GM12892 (cell line): ENCODE measurements around the gene CLIC5. TPM values are rescaled to one million over a fixed set of nuclear protein-coding genes. Genes with fewer than 3 reads are reported as not detected.

Experiments used
- DNase-seq: peaks from one replicate; pipeline ENCODE4 v3.0.0; 2011; ENCODE audit not compliant: insufficient read length
- FAIRE-seq: peaks from 2 replicates; lab custom pipeline; 2011; peaks lifted over from hg19 to GRCh38; lab: Jason Lieb, UNC
- POLR2A ChIP-seq: IDR thresholded peaks from 2 replicates; pipeline ENCODE4 v1.6.1; 2011; ENCODE audit warnings: low read depth, low read length, control low read depth
- POLR2AphosphoS5 ChIP-seq: IDR thresholded peaks from 2 replicates; pipeline ENCODE4 v1.6.1; 2011; ENCODE audit warnings: low read depth, low read length, control low read depth
- TAF1 ChIP-seq: IDR thresholded peaks from 2 replicates; pipeline ENCODE4 v1.6.1; 2011; ENCODE audit warnings: low read depth, mild to moderate bottlenecking, control low read depth, low read length, borderline replicate concordance
- polyA plus RNA-seq: library from polyadenylated mRNA; unstranded; fragments of >200 nt; gene quantifications from one replicate; pipeline ENCODE4 v1.2.1, GENCODE V29; 2012; ENCODE audit warnings: missing spikeins, inconsistent platforms; ENCODE audit not compliant: missing spikeins

CLIC5 gene
- 0.13 TPM for polyA plus RNA-seq

DNA sequence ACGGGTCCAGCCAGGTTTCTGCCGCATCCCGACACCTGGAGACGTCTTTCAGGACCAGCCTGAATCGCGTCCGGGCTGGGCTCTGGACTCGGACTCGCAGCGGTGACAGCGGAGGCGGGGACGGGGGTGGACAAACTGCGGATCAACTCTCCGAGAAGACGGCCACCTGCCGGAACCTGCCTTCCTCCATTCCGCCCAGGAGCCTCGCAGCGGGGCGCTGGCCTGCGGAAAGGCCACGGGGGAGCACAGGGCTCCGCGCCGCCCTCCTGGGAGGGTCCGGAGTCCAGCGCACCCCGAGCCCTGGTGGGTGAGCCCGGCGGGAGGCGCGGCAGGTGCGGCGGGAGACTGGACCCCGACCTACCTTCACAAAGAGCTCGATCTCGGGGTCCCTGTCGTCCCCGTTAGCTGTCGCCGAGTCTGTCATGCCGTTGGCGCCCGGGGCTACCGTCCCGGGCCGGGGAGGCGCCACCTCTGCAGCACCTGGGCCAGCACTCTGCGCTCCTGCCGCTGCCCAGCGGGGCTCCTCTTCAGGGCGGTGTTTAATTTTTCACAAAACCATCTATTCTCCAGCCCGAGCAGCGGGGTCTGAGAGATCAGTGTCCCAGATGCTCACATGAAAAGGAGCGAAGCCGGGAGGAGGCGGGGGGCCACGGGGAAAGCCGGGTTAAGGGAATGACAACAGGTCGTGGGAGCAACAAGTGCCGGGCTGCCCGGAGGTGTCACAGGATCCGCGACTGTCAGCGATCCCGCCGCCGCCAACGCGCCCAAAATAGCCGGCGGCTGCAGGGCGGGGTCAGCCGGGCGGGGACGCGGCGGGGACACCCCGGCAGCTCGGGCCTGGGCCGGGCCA is at the start of gene CLIC5:
Gene CLIC5 (minus strand): TSS at position 742 of the 850 bp plus-strand sequence. CDS start 318 bp downstream, at position 424.
- FAIRE-seq, result no peak
- TF ChIP-seq POLR2AphosphoS5 (no peak), POLR2A (no peak), TAF1 (no peak)
- DNase-seq, result peak; percentile 34

DNA sequence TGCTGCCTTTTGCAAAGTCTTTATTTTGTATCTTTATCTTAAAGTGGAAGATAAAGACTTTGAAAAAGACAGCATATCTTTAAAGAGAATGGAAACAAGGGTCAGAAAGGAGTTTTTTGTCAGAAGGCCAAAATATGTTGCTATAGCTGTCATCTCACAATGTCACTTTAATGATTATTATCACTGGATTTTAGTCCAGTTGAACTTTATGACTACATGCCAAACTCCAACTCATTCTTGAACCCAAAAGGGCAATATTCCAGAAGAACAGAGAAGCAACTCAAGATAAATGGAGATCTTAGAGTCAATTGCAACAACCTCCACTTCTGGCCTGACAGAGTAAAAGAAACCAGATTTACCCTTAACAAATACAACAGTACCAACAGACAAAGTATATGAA is 47.3 kb upstream of the CLIC5 start:
- DNase-seq, result no peak
- TF ChIP-seq TAF1 (no peak), POLR2A (no peak), POLR2AphosphoS5 (no peak)
- FAIRE-seq, result no peak

DNA sequence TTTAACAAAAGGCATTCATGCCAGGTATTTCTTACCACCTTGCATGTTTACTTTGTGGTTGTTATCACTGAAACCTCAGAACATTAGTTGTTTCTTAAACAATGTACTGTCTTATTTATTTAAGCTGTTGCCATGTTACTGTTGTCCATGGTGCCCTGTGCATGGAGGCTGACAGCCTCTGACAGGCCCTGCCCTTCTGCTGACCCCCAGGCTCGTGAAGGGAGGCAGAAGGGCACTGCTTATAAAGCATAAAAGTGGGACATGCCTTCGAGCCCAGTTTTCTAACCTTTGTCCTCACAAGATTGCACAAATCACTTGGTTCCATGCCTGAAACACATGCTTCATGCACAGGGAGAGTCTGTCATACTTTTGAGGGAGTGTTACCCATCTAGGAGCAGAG is 46.7 kb upstream of the CLIC5 start:
- FAIRE-seq, result no peak
- no peak for DNase-seq
- TF ChIP-seq POLR2A (no peak), TAF1 (no peak), POLR2AphosphoS5 (no peak)

DNA sequence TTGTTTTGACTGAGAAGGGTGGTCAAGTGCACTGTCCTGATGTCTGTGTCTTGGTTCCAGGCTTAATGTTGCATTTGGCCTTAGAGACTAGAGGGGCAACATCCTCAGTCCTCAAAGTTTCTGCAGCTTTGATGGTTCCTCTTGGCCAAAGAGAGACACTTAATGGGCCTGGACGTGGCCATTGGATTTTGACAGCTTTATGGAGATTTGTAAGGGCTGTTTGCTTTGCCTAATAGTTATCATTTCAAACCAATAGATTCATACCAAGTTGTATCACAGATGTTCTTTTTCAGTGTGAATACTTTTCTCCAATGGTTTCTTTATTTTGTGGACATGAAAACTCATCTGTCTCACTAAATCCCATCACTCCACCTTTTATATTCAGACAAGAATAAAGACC is 45.8 kb upstream of the CLIC5 start:
- DNase-seq (no peak), FAIRE-seq (no peak)
- no peak for TF ChIP-seq POLR2A
- no peak for TF ChIP-seq TAF1
- no peak for TF ChIP-seq POLR2AphosphoS5

DNA sequence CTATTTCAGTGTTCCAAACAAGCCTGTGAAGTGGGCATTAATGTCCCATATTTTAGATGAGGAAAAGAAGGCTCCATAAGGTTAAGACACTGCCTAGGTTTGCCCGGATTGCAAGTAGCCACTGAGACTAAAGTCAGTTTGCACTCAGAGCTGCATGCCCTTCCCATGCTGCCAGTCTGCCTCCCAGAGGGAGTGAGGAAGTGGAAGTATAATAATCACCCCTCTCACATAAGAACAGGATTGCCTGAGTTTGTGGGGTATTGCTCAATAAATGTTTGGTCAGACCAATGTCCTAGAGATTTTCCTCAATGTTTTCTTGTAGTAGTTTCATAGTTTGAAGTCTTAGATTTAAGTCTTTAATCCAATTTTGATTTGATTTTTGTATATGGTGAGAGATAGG is 43.9 kb upstream of the CLIC5 start:
- no peak for FAIRE-seq
- no peak for DNase-seq
- TF ChIP-seq TAF1 (no peak), POLR2A (no peak), POLR2AphosphoS5 (no peak)

DNA sequence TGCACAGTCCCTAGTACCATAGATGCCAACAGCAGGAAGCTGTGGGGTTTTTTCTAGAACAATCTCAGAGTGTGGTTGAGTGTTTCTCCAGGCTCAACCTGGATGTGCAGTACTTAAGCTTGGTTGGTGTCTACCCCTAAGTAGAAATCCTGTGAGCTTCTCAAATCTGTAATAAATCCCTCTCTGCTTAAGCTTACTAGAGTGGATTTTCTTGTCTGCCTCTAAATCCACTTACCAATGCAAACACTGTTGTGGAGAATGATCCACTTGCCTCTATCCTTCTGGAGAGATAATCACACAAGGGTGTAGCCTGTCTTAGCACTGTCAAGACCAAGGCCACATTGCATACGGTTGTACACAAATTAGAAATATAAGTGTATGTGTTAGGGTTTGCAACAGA is 43.3 kb upstream of the CLIC5 start:
- FAIRE-seq (no peak), DNase-seq (no peak)
- TF ChIP-seq TAF1 (no peak), POLR2AphosphoS5 (no peak), POLR2A (no peak)

DNA sequence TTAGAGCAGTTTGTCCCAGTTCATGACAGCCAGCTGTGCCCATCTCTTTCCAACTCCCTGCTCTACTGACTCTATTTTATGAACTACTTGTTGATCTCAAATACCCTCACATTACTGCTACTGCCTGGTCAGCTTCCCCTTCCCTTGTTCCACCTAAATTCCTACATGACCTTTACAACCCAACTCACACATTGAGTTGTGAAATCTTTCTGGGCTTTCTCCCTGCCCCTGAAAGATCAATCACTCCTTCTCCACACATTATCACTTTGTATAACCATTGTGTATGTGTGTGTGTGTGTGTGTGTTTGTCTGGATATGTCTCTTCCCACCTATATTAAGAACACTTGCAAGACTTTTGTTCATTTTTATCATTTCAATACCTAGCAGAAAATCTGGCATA is 42.1 kb upstream of the CLIC5 start:
- FAIRE-seq, result no peak
- no peak for DNase-seq
- TF ChIP-seq POLR2A, result no peak
- TF ChIP-seq TAF1, result no peak
- TF ChIP-seq POLR2AphosphoS5, result no peak

DNA sequence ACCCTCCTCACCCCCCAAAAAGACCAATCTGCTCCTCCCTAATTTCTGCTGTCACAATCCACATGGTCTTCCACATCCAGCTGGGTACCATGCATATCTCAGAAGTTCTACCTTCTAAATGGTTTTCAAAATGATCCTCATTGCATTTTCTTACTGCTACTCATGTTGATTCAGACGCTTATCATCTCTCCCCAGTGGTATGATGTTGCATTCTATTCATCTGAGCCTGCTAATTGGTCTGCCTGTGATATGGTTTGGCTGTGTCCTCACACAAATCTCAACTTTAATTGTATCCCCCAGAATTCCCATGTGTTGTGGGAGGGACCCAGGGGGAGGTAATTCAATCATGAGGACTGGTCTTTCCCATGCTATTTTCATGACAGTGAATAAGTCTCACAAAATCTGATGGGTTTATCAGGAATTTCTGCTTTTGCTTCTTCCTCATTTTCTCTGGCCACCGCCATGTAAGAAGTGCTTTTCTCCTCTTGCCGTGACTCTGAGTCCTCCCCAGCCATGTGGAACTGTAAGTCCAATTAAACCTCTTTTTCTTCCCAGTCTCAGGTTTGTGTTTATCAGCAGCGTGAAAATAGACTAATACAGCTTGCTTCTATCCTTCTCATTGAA is 41.4 kb upstream of the CLIC5 start:
- no peak for FAIRE-seq
- no peak for DNase-seq
- TF ChIP-seq POLR2AphosphoS5 (no peak), TAF1 (no peak), POLR2A (no peak)

DNA sequence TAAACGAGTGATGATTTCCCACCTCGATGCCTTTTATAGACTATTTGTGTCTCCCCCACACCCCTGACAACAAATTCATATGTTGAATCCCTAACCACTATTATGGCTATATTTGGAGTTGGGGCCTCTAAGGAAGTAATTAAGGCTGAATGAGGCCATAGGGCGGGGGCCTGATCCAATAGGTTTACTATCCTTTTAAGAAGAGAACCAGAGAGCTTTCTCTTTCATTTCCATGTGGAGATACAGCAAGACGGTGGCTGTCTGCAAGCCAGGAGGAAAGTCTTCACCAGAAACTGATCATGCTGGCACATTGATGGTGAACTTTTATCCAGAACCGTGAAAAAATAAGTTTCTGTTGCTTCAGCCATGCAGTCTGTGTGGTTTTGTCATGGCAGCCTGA is 38.9 kb upstream of the CLIC5 start:
- no peak for FAIRE-seq
- TF ChIP-seq TAF1 (no peak), POLR2A (no peak), POLR2AphosphoS5 (no peak)
- DNase-seq, result no peak

DNA sequence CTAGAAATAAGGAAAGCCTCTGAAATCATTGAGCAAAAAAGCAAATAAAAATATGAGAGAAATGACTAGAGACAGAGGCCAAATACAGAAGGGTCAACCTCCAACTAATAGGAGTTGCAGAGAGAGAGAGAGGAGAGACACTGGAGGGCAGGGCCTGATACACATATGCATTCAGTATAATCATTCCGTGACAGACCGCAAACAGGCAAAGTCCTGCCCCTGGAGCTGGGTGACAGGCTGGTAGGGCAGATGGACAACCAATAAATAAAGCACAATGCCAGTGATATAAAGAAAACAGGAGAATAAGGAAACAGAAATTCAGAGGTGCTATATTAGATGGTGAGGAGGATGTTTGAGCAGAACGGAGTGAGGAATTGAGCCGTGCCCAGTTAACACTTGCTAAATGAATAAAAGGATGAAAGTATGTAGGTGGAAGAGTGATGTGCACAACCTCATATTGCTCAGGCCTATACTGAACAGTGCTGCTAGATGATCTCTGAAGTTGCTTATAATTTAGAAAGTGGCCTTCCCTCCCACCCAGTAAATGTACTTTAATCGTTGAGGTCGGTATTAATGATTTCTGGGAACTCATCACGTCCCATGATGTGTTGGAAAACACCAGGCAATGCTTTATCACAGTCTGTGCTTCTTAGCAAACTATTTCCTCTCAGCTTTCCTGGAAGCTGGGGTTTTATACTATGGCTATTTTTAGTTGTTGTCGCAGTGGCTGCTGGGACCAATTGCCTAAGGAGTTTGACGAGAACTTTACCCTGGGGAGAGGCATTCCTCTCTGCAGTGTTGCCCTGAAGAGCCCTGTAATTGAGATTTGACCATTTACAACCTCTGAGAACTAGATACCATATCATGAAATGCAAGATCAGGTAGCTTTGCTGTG is 37.6 kb upstream of the CLIC5 start:
- FAIRE-seq, result no peak
- TF ChIP-seq POLR2A, result no peak
- TF ChIP-seq TAF1, result no peak
- no peak for TF ChIP-seq POLR2AphosphoS5
- no peak for DNase-seq

DNA sequence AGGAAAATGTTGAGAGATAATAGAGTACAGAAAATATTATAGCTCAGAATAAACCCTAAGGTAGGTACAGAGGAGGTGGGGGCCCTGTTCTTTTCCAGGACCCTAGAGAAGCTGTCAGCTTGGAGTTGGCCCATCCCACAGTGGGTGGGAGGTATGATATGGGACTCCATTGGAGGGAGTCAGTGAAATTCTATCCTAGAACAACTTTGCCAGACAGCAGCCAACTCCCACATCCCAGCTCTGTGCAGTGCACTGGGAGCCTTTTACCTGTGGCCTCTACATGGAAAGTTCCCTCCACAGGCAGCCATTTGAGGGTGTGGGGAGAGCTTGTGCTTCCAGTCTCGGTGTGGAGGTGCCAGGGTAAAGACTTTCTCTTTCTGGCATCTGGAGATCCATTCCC is 36.8 kb upstream of the CLIC5 start:
- DNase-seq (no peak), FAIRE-seq (no peak)
- TF ChIP-seq TAF1 (no peak), POLR2AphosphoS5 (no peak), POLR2A (no peak)
